Suprapubic skin (tissue), 4 donors: ENCODE results near the gene MAJIN. TPM values are rescaled to one million over a fixed set of nuclear protein-coding genes. Genes with fewer than 3 reads are reported as not detected.

Experiments
- DNase-seq, 2 donors: peaks; one replicate each; pipeline ENCODE4 v3.0.0-alpha.2; 2019; ENCODE audit warnings: low spot score in 2 of 2
- H3K27ac ChIP-seq: fragments of 200-600 bp; sonication (generic); one replicate; pipeline ENCODE4 v1.5.1; 2019
- H3K27me3 ChIP-seq: fragments of 200-600 bp; sonication (generic); one replicate; pipeline ENCODE4 v1.5.1; 2019
- H3K36me3 ChIP-seq: fragments of 200-600 bp; sonication (generic); one replicate; pipeline ENCODE4 v1.5.1; 2019
- H3K4me1 ChIP-seq: fragments of 200-600 bp; sonication (generic); one replicate; pipeline ENCODE4 v1.5.1; 2019
- H3K4me3 ChIP-seq: fragments of 200-600 bp; sonication (generic); one replicate; pipeline ENCODE4 v1.5.1; 2019; ENCODE audit warnings: mild to moderate bottlenecking
- H3K9me3 ChIP-seq: fragments of 200-600 bp; sonication (generic); one replicate; pipeline ENCODE4 v1.5.1; 2019
- EP300 ChIP-seq: sonication (generic); formaldehyde crosslinking; IDR thresholded peaks from one replicate; pipeline ENCODE4 v1.6.1; 2017; ENCODE audit warnings: antibody characterized with exemption
- POLR2A ChIP-seq, 2 donors: fragments of 450-650 bp; IDR thresholded peaks; one replicate each; pipeline ENCODE4 v1.6.1; 2017; ENCODE audit warnings: antibody characterized with exemption in 2 of 2, mild to moderate bottlenecking in 2 of 2, moderate library complexity in 2 of 2
- POLR2AphosphoS5 ChIP-seq, 3 donors: sonication (generic); formaldehyde crosslinking; IDR thresholded peaks; one replicate each; pipeline ENCODE4 v1.6.1; 2017; ENCODE audit warnings: antibody characterized with exemption in 3 of 3
- WGBS: methylation state at CpG from one replicate; pipeline ENCODE4 v1.1.5; 2018; 5-methylcytosine and 5-hydroxymethylcytosine counted together
- total RNA-seq, 4 donors: library from RNA; depleted of rRNA; stranded (reverse); fragments of >200 nt; gene quantifications; one replicate each; pipeline ENCODE4 v1.1.0, GENCODE V29; 2016
- TF ChIP-seq, protein P1 (sequence below), 2 donors: fragments of 200-600 bp in 1 of 2; fragments of 450-650 bp in 1 of 2; sonication (generic) in 1 of 2; IDR thresholded peaks; one replicate each; pipeline ENCODE4 v1.5.1; 2016 to 2019; ENCODE audit warnings: antibody characterized with exemption in 2 of 2, mild to moderate bottlenecking in 1 of 2, moderate library complexity in 1 of 2

Gene MAJIN
- total RNA-seq, 4 donors from 2014 or later: not detected

DNA sequence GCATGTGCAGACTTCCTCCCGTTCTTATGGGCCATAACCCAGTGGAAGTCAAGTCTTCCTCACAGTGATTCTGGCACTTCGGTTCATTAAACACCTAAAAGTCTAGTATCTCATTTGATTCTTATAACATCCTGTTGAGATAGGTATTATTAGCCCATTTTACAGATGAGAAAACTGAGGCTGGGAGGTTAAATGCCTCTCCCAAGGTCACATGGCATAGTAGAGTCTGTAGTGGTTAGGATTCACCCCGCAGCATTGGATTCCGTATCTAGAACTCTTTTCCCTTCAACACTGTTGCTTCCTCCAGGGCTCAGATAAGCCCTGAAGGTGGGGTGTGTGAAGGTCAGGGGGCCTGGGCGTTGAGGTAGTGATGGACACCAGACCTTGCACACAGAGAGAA lies 39.6 kb downstream of the MAJIN start:
- no peak overlapping the region for H3K27ac ChIP-seq
- DNase-seq: no peak
- no peaks in the 10 kb centered on the region for H3K9me3 ChIP-seq
- peaks cover 56% of the 10 kb centered on the region for H3K36me3 ChIP-seq
- H3K4me1 ChIP-seq: peaks cover 10% of the 10 kb centered on the region
- H3K4me3 ChIP-seq: no peak overlapping the region
- 92% methylated on average over 5 of the region's 5 CpGs for WGBS
- H3K27me3 ChIP-seq: no peaks in the 10 kb centered on the region
- TF ChIP-seq EP300: no peak
- no peak for TF ChIP-seq POLR2AphosphoS5 (IDR thresholded peaks at IDR 0.05)
- no peak for TF ChIP-seq POLR2A (IDR thresholded peaks at IDR 0.05)
- TF ChIP-seq, protein P1, sequence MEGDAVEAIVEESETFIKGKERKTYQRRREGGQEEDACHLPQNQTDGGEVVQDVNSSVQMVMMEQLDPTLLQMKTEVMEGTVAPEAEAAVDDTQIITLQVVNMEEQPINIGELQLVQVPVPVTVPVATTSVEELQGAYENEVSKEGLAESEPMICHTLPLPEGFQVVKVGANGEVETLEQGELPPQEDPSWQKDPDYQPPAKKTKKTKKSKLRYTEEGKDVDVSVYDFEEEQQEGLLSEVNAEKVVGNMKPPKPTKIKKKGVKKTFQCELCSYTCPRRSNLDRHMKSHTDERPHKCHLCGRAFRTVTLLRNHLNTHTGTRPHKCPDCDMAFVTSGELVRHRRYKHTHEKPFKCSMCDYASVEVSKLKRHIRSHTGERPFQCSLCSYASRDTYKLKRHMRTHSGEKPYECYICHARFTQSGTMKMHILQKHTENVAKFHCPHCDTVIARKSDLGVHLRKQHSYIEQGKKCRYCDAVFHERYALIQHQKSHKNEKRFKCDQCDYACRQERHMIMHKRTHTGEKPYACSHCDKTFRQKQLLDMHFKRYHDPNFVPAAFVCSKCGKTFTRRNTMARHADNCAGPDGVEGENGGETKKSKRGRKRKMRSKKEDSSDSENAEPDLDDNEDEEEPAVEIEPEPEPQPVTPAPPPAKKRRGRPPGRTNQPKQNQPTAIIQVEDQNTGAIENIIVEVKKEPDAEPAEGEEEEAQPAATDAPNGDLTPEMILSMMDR (IDR thresholded peaks at IDR 0.05): no peak

DNA sequence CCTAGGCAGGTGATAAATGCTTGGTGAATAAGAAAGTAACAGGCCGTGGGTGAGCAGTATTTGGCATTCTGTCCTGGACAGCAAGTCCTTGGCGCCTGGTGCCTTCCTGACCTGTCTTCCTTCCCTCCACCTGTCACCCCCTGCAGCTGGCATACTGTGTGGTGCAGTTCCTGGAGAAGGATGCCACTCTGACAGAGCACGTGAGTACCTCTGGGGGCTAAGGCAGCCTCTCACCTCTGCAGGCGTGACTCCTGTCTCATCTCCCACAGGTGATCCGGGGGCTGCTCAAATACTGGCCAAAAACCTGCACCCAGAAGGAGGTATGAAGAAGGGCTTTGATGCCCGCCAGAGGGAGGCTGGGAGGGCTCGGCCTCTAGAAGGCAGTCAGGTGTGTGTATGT lies 40.6 kb downstream of the MAJIN start:
- no peaks in the 10 kb centered on the region for H3K27me3 ChIP-seq
- no peaks in the 10 kb centered on the region for H3K9me3 ChIP-seq
- 99% methylated on average over 7 of the region's 7 CpGs for WGBS
- peaks cover 10% of the 10 kb centered on the region for H3K4me1 ChIP-seq
- H3K27ac ChIP-seq: no peak overlapping the region
- TF ChIP-seq POLR2A (IDR thresholded peaks at IDR 0.05) (no peak), EP300 (no peak), POLR2AphosphoS5 (IDR thresholded peaks at IDR 0.05) (no peak)
- TF ChIP-seq, protein P1 (IDR thresholded peaks at IDR 0.05): no peak
- H3K4me3 ChIP-seq: no peak overlapping the region
- DNase-seq: no peak
- peaks cover 56% of the 10 kb centered on the region for H3K36me3 ChIP-seq

DNA sequence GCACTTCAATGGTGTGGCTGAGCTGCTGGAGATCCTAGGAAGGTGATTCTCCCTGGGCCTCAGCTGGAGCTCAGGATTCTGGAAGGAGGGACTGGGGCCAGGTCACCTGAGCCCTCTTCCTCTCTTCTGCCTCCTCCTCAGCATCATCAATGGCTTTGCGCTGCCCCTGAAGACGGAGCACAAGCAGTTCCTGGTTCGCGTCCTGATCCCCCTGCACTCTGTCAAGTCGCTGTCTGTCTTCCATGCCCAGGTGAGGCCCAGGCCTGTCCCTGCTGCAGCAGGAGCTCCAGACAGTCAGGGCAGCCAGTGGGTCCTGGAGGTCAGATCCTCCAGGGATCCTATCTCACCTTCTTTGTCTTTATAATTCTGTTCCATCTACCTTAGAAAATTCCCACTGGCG lies 41.6 kb downstream of the MAJIN start:
- Histone ChIP-seq H3K4me1 (peaks cover 12% of the 10 kb centered on the region), H3K9me3 (no peaks in the 10 kb centered on the region), H3K27me3 (no peaks in the 10 kb centered on the region), H3K4me3 (no peak overlapping the region), H3K27ac (no peak overlapping the region), H3K36me3 (peaks cover 56% of the 10 kb centered on the region)
- 98% methylated on average over 6 of the region's 6 CpGs for WGBS
- DNase-seq: peak in 1 of 2 donors; percentile 26
- TF ChIP-seq POLR2AphosphoS5 (IDR thresholded peaks at IDR 0.05) (no peak), EP300 (no peak), POLR2A (IDR thresholded peaks at IDR 0.05) (no peak)
- TF ChIP-seq, protein P1 (IDR thresholded peaks at IDR 0.05): no peak

DNA sequence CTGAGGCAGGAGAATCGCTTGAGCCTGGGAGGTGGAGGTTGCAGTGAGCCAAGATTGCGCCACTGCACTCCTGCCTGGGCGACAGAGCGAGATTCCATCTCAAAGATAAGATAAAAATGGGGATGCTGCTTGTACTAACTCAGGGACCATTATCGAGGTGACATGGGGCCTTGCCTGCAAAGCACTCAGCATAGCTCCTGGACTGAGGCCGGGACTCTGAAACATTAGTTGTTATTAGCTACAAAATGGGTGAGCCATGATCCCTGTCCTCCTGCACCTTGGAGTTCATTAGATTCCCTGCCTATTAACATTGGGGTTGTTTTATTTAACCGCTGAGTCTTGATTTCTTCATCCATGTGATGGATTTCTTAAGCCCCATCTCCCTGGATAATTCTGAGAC lies 42.3 kb downstream of the MAJIN start:
- H3K27me3 ChIP-seq: no peaks in the 10 kb centered on the region
- no peaks in the 10 kb centered on the region for H3K9me3 ChIP-seq
- no peak overlapping the region for H3K27ac ChIP-seq
- DNase-seq: peak in 1 of 2 donors; percentile 3
- H3K4me1 ChIP-seq: peaks cover 13% of the 10 kb centered on the region
- H3K36me3 ChIP-seq: peaks cover 56% of the 10 kb centered on the region
- no peak overlapping the region for H3K4me3 ChIP-seq
- TF ChIP-seq POLR2A (IDR thresholded peaks at IDR 0.05) (no peak), POLR2AphosphoS5 (IDR thresholded peaks at IDR 0.05) (no peak), EP300 (no peak)
- TF ChIP-seq, protein P1 (IDR thresholded peaks at IDR 0.05): no peak
- WGBS: 91% methylated on average over 7 of the region's 7 CpGs

DNA sequence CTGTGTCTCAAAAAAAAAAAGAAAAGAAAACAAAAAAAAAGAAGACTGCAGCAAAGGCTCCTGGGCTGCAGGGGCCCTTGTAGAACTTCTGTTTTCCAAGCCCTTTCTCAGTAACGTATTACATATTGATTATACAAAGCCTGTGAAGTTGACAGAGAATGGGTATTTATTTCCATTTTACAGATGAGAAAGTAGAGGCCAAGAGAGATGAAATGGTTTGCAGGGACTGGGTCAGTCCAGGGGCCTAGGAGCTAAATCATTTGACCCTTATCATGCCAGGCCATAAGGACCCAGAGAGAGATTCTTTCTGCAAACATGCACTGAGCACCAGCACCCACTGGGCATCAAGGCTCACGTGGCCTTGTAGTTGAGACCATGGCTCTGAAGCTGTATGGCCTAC lies 43.0 kb downstream of the MAJIN start:
- Histone ChIP-seq H3K27me3 (no peaks in the 10 kb centered on the region), H3K27ac (no peak overlapping the region), H3K4me1 (peaks cover 15% of the 10 kb centered on the region), H3K36me3 (peaks cover 54% of the 10 kb centered on the region), H3K9me3 (no peaks in the 10 kb centered on the region), H3K4me3 (no peak overlapping the region)
- DNase-seq: peak in 1 of 2 donors; percentile 8
- 89% methylated on average over 2 of the region's 2 CpGs for WGBS
- TF ChIP-seq, protein P1 (IDR thresholded peaks at IDR 0.05): no peak
- TF ChIP-seq POLR2AphosphoS5 (IDR thresholded peaks at IDR 0.05) (no peak), POLR2A (IDR thresholded peaks at IDR 0.05) (no peak), EP300 (no peak)
